Heart left ventricle (tissue), 13 donors: Measurements from ENCODE around the gene PAK2.

ENCODE experiments used
- POLR2A ChIP-seq, 2 donors: fragments of 450-650 bp; IDR thresholded peaks; one replicate each; pipeline ENCODE4 v1.6.1; 2017; ENCODE audit warnings: antibody characterized with exemption in 2 of 2, mild to moderate bottlenecking in 2 of 2, moderate library complexity in 2 of 2
- TF ChIP-seq, protein P1 (sequence below), 12 donors: fragments of 200-600 bp; sonication (generic) in 4 of 12; IDR thresholded peaks; one replicate each; pipeline versions ENCODE4 v1.5.0 to v1.8.0; 2018 to 2022; ENCODE audit warnings: antibody characterized with exemption in 12 of 12, mild to moderate bottlenecking in 5 of 12
- donor health status: ischemic (EF 13 %, LVEDD 7.1; RV severe dilation, severe dysfunction).
- donor health status: DM: no; HTN: yes; CAD: no.
- donor health status: DM: no; HTN: no; CAD: no.
- donor health status: ischemic (EF 25% LVEDD 6.9; RV normal size, moderate dysfunction).
- donor health status: ischemic (EF 25% LVEDD 5.7; RV mildly dilated, moderate dysfunction).
- donor health status: ischemic (EF 35%, LVEDD 5.7; RV mildly dilated, moderate dysfunction).
- donor health status: nonischemic (EF 11% LVEDD 7.7; RV severe dilation, severe dysfunction).
- donor health status: DM: yes; HTN: yes; CAD: no.
- donor health status: PGD.
- donor health status: ischemic (EF 29% LVEDD 5.4; RV normal size, mild dysfunction).
- donor health status: nonischemic (EF 23%, LVEDD 6.1; RV moderate dilation, normal function).

DNA sequence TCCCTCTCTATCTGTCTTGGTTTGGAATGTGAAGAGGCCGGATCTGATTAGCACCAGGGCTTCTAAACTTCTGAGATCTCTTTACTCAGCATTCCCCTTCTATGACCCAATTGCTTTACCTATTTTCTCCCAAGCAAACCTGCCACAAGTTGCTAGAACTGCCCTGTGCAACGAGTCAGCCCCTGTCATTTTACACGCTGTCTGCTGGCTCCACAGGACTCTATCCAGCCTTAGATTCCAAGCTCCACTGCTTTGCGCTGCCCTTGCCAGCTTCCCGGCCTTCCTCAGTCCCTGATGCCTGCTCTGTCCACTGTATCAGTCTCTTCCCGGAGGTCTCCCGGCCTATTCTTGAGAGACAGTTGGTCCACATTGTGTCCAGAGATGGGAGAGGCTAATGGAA is 39.9 kb upstream of the PAK2 start:
- TF ChIP-seq, protein P1, sequence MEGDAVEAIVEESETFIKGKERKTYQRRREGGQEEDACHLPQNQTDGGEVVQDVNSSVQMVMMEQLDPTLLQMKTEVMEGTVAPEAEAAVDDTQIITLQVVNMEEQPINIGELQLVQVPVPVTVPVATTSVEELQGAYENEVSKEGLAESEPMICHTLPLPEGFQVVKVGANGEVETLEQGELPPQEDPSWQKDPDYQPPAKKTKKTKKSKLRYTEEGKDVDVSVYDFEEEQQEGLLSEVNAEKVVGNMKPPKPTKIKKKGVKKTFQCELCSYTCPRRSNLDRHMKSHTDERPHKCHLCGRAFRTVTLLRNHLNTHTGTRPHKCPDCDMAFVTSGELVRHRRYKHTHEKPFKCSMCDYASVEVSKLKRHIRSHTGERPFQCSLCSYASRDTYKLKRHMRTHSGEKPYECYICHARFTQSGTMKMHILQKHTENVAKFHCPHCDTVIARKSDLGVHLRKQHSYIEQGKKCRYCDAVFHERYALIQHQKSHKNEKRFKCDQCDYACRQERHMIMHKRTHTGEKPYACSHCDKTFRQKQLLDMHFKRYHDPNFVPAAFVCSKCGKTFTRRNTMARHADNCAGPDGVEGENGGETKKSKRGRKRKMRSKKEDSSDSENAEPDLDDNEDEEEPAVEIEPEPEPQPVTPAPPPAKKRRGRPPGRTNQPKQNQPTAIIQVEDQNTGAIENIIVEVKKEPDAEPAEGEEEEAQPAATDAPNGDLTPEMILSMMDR (IDR thresholded peaks at IDR 0.05), result no peak
- no peak for TF ChIP-seq POLR2A (IDR thresholded peaks at IDR 0.05)
